GM18499 (cell line): Measurements from ENCODE around the gene SLC2A6.

ENCODE experiments used
- ATAC-seq: cut with Tn5 transposase; IDR thresholded peaks from one replicate; pipeline ENCODE4 v1.9.1; 2021; ENCODE audit warnings: moderate number of reproducible peaks; ENCODE audit not compliant: insufficient read depth, unreplicated experiment

The SLC2A6 gene

DNA sequence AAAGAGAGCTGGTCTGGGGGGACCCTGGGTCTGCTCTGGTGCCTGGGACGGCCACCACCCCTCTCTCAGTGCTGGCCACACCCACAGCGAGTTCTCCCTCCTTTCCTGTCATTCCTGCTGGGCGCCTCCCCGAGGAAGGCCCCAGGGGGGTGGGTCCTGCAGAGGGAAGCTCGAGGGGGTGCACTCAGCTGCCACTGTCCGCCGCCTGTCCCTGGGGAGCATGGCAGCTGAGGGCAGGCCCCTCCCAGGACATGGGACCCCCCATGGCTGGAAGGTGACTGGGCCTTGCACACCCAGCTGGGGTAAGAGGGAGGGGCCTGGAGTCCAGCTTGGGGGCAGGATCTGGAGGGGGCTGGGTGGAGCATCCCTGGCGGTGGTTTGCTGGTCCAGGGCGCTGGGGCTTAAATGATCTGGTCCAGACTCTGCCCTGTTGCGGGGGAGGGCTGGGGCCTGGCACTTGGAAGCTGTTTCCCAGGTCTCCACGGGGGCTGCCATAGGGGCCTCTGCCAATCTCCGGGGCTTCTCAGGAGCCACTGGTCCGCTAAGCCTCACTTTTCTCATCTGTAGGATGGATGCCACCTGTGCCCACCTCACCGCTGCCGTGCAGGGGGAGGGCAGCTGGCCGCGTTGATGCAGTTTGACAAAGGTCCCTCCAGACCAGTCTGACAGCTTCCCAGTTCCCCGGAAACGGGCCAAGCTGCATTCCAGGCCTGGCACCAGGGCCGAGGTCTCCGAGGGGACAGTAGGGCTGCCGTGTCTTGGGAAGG, 6.0 kb upstream of the SLC2A6 start:
- ATAC-seq, result no peak

DNA sequence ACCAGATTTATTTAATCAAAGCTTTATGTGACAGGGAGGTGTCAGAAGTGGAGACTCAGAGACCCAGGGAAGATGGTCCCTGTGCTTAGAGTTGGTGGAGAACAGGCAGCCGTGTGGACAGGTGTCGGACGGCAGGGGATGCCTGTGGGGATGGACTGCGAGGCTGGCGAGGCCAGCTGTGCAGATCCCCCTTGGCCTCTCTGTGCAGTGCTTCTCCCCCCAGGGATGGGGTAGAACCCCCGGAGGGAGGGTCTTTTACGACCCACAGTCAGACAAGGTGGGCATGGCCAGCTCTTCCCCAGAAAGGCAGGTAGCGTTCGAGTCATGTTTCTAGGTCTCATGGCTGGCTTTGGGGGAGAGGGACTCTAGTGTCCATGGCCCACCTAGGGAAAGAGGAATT, 4.7 kb upstream of the SLC2A6 start:
- ATAC-seq, result no peak

DNA sequence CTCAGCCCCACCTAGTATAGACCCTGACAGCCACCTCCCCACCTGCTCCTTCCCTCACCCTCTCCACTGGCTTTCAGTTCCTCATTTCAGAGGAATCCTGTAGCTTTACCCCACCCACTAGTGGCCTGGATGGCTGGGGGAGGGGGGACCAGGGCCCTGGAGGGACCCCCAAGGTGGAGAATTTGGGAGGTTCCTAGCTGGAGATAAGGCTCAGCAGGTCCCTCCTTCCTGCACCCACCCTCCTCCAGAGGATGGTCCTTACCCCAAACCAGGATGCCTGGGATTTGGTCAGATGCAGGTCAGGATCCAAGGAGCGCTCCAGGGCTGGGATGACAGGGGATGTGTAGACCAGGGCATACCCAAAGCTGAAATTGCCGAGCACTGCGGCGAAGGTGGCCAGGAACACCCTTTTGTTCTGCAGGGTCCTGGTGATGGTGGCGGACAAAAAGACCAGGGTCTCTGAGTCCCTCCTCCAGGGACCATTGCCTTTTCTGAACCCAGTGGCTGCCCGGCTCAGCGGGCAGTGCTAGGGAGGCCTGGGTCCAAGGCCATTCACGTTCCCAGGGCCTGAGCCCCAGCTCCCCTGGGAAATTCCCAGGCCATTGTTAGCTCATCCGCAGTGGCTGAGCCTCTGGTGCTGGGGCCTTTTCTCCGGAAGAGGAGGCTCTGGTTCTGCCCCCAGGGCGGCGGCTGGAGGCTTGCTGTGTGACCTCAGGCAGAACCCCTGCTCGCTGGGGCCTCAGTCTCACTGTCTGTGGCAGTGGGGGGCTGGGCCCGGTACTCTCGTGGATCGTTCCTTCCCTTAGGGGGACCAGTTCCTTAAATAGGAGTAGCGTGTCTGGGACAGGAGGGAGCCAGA, 678 bp downstream of the SLC2A6 start:
- no peak for ATAC-seq

DNA sequence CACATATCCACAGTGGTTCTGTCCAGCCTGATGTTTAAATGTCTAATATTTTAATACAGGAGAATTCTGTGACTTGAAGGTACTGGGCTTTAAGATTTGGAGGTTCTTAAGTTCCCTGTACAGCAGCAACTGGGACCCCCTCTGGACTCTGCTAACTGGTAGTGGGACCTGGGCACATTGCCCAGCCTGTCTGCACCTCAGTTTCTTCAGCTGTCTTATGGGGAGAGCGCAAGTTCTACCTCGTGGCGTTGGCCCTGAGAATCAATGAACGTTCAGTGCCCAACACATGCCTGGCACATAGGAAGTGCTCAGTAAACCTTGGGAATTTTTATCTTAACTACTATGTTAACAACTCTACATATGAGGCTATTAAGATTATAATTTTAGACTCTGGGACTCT, 1.4 kb downstream of the SLC2A6 start:
- ATAC-seq, result no peak

DNA sequence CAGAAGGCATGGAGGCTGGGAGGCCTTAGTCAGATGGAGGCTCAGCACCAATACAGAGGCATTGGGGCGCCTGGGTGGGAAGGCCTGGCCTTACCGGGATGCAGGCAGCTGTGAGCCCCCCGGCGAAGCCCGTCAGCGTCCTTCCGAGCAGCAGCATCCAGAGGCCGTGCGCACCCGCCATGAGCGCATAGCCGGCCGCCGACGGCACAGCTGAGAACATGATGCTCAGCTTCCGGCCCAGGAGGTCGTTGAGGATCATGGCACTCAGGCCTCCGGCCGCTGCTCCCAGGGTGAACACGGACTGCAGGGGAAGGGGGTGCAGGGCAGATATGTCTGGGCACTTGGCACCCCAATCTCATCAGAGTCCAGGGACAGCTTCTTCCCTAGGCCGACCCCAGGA, 2.0 kb downstream of the SLC2A6 start:
- no peak for ATAC-seq

DNA sequence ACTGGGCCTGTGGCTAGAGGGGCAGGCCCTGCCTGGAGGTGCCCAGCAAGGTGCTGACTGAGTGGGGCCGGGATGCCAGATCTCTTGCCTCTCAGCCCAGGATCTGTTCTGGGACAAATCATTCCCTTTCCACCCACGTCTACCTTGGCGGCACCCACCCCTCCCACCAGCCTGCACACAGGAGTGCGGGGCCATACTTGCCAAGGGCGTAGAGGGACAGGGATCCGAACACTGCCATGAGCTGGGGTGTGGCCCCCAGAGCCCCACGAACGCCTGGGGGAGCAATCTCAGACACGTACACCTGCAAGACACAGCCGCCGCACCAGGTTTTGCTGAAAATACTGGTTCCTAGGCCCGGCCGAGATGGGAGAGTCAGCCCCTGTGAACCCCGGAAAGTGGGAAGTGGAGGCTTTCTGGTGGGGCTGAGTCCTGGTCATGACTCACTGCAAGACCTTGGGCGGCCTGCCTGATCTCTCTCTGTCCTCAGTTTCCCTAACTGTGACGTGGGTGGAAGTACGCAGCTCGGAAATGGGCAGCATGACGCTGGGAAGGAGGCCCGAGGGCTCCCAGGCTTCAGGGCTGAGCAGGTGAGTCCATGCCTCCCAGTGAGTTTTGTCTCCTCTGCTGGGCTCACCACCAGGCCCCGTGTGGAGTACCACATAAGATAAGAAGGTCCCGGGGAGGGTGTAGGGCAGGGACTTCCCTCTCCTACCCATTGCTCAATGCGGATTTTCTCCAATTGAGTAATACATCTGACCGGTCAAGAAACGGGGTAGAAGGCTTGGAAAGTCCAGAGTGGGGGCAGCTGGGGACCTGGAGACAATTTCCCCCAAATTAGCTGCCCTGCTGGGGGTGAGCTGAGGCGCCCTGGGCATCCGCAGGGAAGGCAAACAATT, 2.6 kb downstream of the SLC2A6 start:
- no peak for ATAC-seq

DNA sequence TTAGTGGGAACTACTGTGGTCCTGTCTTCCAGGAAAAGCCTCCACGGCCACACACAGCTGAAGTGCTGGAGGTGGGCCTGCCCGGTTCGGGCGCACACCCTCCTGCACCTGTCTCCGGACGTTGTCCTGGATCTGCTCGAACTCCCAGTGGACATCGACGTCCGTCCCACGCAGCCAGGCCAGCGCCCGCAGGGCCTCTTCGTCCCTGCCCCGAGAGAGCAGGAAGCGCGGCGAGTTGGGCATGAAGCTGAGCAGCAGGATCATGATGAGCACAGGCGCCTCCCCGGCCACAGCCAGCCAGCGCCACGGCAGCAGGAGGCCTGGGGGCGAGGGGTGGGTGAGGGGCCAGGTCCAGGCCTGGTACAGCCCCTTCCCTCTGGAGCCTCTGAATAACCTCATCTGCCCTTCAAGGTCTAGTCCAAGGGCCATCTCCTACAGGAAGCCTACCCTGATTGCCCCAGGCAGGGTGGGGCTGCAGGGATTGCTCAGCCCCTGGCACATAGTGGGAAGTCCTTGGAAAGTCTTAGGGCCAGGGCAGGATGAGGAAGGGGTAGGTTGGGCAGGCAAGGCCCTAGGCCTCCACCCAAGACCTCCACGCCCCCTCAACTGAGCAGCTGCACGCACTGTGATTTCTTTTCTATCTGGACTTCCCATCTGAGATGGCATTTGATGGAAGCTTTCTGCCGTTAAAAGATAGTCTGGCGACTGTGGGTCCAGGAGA, 3.4 kb downstream of the SLC2A6 start:
- ATAC-seq, result no peak

DNA sequence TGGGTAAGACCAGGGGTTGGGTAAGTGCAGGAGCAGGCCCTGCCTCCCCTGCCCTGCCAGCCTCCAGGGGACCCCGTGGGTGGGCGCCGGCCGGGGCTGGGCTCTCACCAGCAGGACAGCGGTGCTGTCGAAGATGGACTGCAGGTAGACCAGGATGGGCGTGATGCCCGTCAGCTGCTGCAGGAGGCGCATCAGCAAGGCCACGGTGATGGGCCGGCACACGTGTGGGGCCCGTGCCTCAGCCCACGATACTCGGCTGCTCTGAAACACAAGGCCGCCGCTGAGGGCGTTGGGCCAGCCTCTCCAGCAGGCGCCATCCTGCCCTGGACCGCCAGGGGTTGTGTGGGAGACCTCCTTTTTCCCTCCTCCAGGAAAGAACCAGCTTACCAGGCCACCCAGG, 4.0 kb downstream of the SLC2A6 start:
- no peak for ATAC-seq

DNA sequence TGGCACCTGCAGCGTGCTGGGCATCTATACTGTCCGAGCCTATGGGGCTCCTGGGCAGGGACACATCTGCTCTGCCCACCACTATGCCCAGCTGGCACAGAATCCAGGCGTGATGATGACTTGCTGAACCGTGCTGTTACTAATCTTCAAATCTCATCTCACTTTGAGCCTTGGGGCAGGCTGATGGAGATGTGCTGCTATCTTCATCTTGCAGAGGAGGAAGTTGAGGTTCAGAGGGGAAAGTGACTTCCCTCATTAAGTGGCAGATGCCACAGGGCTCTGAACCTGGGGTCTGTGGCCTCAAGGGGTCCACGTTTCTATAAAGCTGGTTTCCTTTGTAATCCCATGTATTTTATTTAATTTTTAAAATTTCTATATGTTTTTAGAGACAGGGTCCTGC, 4.7 kb downstream of the SLC2A6 start:
- no peak for ATAC-seq

DNA sequence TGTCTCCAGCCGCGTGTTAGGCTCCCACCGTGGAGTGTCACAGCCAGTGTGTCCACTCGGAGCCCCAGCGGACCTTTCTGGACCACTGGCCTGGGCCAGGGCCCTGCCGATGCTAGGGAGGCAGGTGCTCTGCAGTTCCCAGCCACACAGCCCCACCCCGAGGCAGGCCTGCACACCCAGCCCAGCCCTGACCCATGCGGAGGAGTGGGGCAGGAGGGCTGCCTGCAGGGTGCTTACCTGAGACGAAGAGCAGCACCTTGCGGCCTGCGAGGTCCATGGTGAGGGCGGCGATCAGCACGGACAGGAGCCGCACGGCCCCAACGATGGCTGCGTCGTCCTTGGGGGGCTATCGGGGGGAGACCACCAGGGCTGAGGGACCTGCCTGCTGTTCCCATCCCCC, 5.2 kb downstream of the SLC2A6 start:
- ATAC-seq, result no peak

DNA sequence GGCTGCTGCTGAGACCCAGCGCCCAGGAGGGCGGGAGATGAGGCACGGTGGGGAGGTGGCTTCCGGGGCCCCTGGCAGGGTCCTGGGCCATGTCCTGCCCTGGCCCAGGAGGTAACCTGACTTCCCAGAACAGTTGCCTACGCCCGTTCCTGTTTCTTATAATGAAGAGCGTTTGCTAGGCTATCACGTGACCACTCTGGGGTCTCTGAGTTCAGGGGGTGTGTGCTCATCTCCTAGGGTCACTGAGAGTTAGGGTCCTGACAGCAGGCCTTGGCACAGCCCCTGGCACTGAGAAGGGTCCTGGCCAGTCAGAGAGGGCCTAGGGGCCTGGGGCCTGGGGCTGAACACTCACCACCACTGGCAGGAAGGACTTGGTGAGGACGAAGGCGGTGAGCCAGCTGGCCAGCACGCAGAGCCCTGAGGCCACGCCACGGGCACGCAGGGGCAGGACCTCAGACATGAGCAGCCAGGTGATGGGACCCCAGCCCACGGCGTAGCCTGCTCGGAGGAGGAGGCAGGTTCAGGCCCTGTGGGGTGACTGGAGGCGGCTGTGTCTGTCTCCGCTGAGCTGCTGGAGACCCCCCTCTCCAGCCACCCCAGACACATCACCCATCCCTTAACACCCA, 6.0 kb downstream of the SLC2A6 start:
- ATAC-seq, result no peak

DNA sequence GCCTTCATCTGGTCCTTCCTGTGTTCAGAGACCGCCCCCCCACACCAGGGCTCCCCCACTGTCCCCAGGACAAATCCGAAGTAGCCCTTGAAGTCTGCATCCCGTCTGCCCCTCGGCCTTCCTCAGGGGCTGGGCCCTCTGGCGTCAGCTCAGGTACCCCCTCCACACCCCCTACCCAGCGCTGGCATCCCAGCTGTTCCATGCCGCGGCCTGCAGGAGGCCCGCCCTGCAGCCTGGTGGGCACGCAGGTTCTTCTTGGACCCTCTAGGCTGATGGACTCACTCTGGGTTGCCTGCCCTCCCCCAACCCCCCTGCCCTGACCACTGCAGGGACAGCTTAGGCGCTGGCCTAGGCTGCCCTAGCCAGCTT, 6.6 kb downstream of the SLC2A6 start:
- ATAC-seq, result no peak

DNA sequence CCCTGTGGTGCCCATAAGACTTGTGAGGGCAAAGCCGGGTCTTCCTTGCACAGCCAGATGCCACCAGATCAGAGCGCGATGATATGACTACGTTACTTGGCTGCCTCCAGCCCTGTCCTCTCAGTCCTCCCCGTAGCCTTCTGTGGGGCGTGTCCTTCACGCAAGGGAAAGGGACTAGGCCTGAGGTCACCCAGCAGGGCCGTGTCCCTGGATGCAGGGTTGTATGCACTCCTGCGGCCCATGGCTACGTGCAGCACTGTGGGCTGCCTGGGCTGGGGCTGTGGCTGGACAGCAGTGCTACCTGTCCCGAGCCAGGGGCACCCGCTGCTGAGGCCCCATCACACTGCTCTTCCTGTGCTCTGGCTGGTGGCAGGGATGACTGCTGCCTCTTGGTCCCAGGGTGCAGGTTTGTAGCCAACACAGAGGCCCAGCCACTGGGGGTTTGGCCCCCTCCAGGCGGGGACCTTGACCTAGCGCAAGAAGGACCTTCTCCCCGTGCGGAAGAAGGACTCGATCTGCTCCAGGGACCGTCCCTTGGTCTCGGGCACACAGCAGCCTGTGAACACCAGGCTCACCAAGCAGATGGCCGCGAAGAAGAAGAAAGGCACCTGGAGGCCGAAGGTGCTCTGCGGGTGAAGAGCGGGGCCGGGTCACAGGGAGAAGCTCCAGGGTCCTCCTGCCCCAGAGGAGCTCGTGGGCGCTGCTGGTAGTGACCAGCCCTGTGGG, 7.2 kb downstream of the SLC2A6 start:
- ATAC-seq, result no peak

DNA sequence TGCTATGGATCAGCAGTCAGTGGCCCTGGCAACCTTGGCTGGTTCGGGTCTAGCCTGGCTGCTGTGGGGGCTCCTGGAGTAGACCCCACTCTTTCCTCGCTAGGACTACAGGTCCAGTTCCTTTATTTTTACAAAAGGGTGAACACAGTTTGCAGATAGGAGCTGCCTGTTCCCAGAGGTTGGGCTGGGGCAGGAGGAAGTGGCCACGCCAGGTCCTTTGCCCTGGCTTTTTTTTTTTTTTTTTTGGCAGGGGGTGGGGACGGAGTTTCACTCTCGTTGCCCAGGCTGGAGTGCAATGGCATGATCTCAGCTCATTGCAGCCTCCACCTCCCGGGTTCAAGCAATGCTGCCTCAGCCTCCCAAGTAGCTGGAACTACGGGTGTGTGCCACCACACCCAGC, 7.9 kb downstream of the SLC2A6 start:
- ATAC-seq, result no peak

DNA sequence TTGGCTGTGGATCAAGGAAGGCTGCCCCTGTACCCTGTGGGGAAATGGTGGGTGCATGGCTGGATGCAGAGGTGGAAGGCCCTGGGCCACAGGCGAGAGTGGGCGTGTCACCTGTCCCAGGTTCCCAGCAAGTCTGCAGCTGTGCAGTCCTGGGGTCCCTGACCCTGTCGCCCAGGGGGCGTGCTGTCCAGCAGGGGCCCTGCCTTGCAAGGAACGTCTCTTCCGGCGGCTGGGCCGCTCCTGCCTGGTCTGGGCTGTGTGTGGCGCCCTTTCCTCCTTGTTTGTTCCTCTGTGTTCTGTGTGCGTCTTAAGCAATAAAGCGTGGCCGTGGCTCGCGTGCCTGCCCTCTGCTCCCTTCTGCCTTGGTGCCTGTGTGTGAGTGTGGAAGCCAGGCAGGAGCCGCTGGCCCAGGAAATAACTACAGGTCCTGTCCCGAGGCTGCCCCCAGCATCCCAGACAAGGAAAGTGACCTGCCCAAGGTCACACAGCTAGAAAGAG, 8.4 kb downstream of the SLC2A6 start:
- no peak for ATAC-seq

DNA sequence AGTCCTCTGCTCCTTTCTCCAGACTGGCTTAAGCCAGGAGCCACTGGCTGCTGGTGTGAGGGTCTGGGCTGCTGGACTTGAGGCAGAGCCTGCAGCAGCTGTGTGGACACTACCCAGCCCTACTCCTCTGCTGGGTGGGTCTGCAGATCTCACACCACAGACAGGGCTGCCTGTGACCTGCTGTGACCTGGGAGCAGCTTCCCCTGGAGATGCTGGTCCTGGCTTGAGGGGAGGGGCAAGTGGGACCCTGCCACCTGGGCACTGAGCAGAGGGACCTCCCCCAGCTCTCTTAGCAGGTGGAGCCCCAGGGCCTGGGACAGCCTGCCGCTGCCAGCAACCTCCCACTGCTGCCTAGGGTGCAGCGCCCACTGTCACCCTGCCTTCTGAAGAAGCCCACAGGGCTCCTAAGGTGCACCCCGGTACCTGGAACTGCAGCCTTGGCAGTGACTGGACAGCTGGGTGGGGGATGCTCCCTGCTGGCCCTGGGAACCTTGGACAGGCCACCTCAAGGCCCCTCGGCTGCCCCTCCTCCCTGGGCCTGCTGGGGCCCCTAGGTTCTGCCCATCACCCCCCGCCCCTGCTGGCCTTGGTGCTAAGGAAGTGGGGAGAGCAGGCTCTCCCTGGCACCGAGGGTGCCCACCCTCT, 10.0 kb downstream of the SLC2A6 start:
- no peak for ATAC-seq

DNA sequence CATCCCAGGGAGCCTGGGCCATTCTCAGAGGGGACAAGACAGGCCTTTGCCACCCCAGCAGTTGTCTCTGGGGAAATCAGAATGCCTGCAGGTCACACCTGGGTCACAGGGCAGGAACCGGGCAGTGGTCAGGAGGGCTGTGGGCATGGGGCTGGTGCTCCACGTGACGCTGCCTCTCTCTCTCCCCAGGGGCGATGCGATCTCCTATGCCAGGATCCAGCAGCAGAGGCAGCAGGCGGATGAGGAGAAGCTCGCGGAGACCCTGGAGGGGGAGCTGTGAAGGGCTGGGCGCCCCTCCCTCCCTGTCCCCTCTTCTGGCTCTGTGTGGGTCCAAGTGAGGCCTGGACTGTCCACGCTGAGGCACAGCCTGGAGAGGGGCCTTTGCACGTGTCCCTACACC, 10.5 kb downstream of the SLC2A6 start:
- no peak for ATAC-seq

DNA sequence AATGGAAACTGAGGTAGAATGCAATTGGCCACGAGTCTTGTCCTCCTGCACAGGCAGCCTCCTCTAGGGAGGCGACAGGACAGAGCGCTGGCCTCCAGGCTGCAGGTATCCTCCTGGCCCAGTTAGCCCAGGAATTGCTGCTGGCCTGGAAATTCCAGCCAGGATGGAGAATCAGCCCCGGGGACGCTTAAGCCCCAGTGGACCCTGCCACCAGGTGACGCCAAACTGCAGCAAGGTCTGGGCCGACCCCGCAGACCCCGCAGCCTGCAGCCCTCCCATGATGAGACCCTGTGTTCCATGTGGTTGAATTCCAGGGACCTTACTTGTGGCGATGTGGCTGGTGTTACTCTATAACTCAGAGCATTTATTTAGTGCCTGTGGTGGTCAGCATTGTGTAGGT, 11.8 kb downstream of the SLC2A6 start:
- ATAC-seq, result no peak
